Stomach (tissue), 19 donors: ENCODE results near the gene ABT1. TPM values are rescaled to one million over a fixed set of nuclear protein-coding genes. Genes with fewer than 3 reads are reported as not detected.
"Not testable (repeated sequence)": the region's sequence is repeated elsewhere in the genome, so short reads cannot be mapped to it uniquely, and the experiment has no call there.

Experiments
- DNase-seq, 2 donors: peaks; one replicate each; pipeline versions ENCODE4 v3.0.0 to v3.0.0-alpha.2; 2013 to 2019
- H3K27ac ChIP-seq, 5 donors: fragments of 200-600 bp in 4 of 5; sonication (generic) in 4 of 5; one replicate each; pipeline ENCODE4 v1.5.1; 2013 to 2019; ENCODE audit warnings: mild to moderate bottlenecking in 1 of 5, moderate library complexity in 1 of 5
- H3K27me3 ChIP-seq, 3 donors: fragments of 200-600 bp; sonication (generic); one replicate each; pipeline ENCODE4 v1.5.1; 2017 to 2019; ENCODE audit warnings: mixed run types in 1 of 3
- H3K36me3 ChIP-seq, 4 donors: fragments of 200-600 bp; sonication (generic); 1 replicate in 3 of 4; 2 replicates in 1 of 4; pipeline ENCODE4 v1.5.1; 2016 to 2019
- H3K4me1 ChIP-seq, 4 donors: fragments of 200-600 bp; sonication (generic); one replicate each; pipeline ENCODE4 v1.5.1; 2016 to 2019
- H3K4me3 ChIP-seq, 4 donors: fragments of 200-600 bp; sonication (generic) in 3 of 4; one replicate each; pipeline ENCODE4 v1.5.1; 2016 to 2019; ENCODE audit warnings: mild to moderate bottlenecking in 1 of 4
- H3K9me3 ChIP-seq, 4 donors: fragments of 200-600 bp; sonication (generic); one replicate each; pipeline ENCODE4 v1.5.1; 2016 to 2019
- EP300 ChIP-seq: sonication (generic); formaldehyde crosslinking; IDR thresholded peaks from one replicate; pipeline ENCODE4 v1.6.1; 2017; ENCODE audit warnings: antibody characterized with exemption
- POLR2A ChIP-seq, 4 donors: fragments of 450-650 bp; IDR thresholded peaks; one replicate each; pipeline ENCODE4 v1.6.1; 2016; ENCODE audit warnings: antibody characterized with exemption in 4 of 4, control low read depth in 2 of 4, mild to moderate bottlenecking in 1 of 4, moderate library complexity in 1 of 4
- POLR2AphosphoS5 ChIP-seq, 3 donors: sonication (generic); formaldehyde crosslinking; IDR thresholded peaks; one replicate each; pipeline ENCODE4 v1.6.1; 2016; ENCODE audit warnings: antibody characterized with exemption in 3 of 3
- WGBS, 5 donors: extraction: QIAGEN DNeasy Blood & Tissue Kit in 3 of 5; methylation state at CpG; one replicate each; pipeline versions ENCODE4 v1.1.5 to v1.1.7; 2013 to 2018; 5-methylcytosine and 5-hydroxymethylcytosine counted together
- intact Hi-C: fragments of 100-400 bp; cut with DNase I; formaldehyde crosslinking; loops from one replicate; pipeline ENCODE4 v1.15.1; 2023; ENCODE audit warnings: low total_unique reads
- long read RNA-seq, 10 donors: transcript quantifications; one replicate each; lab custom pipeline, GENCODE V29; 2026
- polyA plus RNA-seq, 3 donors: library from polyadenylated mRNA; stranded (reverse); fragments of 200-250 nt; gene quantifications; one replicate each; pipeline ENCODE4 v1.2.3, GENCODE V29; 2013
- total RNA-seq, 5 donors: library from RNA; depleted of rRNA; stranded (reverse); fragments of >200 nt; gene quantifications; one replicate each; pipeline versions ENCODE4 v1.1.0 to v1.2.3, GENCODE V29; 2014 to 2016
- TF ChIP-seq, protein P1 (sequence below), 7 experiments: fragments of 450-650 bp in 4 of 7; fragments of 200-600 bp in 3 of 7; sonication (generic) in 3 of 7; IDR thresholded peaks; one replicate each; pipeline ENCODE4 v1.5.1; 2016 to 2019; ENCODE audit warnings: antibody characterized with exemption in 7 of 7, control low read depth in 2 of 7, mild to moderate bottlenecking in 1 of 7
- donor health status: healthy with polysubstance abuse.
- donor health status: Bipolar disorder and iron deficiency.
- donor health status: healthy.

Gene ABT1
- total RNA-seq (10 to 100 TPM in 3 of 5 donors, 1 to 10 TPM in 1, not detected in 1; 7.2 to 16.9 (median 14.0) TPM), polyA plus RNA-seq (10 to 100 TPM; 12.6 to 18.0 (median 15.1) TPM)
- long read RNA-seq, donor 1, transcript ABT1-201 (3 exons, 2,949 nt) = major isoform, 6 of 6 reads
- long read RNA-seq, donor 1, partial matches to known transcripts = 0 of 6 reads
- long read RNA-seq, donor 1, other reads (novel, unspliced or antisense) = 0 of 6 reads
- long read RNA-seq, donor 2, transcript ABT1-201 (3 exons, 2,949 nt) = major isoform, 7 of 7 reads
- long read RNA-seq, donor 2, partial matches to known transcripts = 0 of 7 reads
- long read RNA-seq, donor 2, other reads (novel, unspliced or antisense) = 0 of 7 reads
- long read RNA-seq, donor 3, transcript ABT1-201 (3 exons, 2,949 nt) = major isoform, 9 of 9 reads
- long read RNA-seq, donor 3, partial matches to known transcripts = 0 of 9 reads
- long read RNA-seq, donor 3, other reads (novel, unspliced or antisense) = 0 of 9 reads
- long read RNA-seq, donor 4, partial matches to known transcripts = 0 of 3 reads
- long read RNA-seq, donor 4, other reads (novel, unspliced or antisense) = 0 of 3 reads
- long read RNA-seq, donor 5, transcript ABT1-201 (3 exons, 2,949 nt) = major isoform, 7 of 7 reads
- long read RNA-seq, donor 5, partial matches to known transcripts = 0 of 7 reads
- long read RNA-seq, donor 5, other reads (novel, unspliced or antisense) = 0 of 7 reads
- long read RNA-seq, donor 6, transcript ABT1-201 (3 exons, 2,949 nt) = major isoform, 28 of 28 reads
- long read RNA-seq, donor 6, partial matches to known transcripts = 0 of 28 reads
- long read RNA-seq, donor 6, other reads (novel, unspliced or antisense) = 0 of 28 reads
- long read RNA-seq, donor 7, transcript ABT1-201 (3 exons, 2,949 nt) = major isoform, 12 of 12 reads
- long read RNA-seq, donor 7, partial matches to known transcripts = 0 of 12 reads
- long read RNA-seq, donor 7, other reads (novel, unspliced or antisense) = 0 of 12 reads
- long read RNA-seq, donor 8, transcript ABT1-201 (3 exons, 2,949 nt) = major isoform, 12 of 12 reads
- long read RNA-seq, donor 8, partial matches to known transcripts = 0 of 12 reads
- long read RNA-seq, donor 8, other reads (novel, unspliced or antisense) = 0 of 12 reads
- long read RNA-seq, donor 9, transcript ABT1-201 (3 exons, 2,949 nt) = major isoform, 11 of 11 reads
- long read RNA-seq, donor 9, partial matches to known transcripts = 0 of 11 reads
- long read RNA-seq, donor 9, other reads (novel, unspliced or antisense) = 0 of 11 reads
- long read RNA-seq, donor 10, transcript ABT1-201 (3 exons, 2,949 nt) = major isoform, 6 of 6 reads
- long read RNA-seq, donor 10, partial matches to known transcripts = 0 of 6 reads
- long read RNA-seq, donor 10, other reads (novel, unspliced or antisense) = 0 of 6 reads

DNA sequence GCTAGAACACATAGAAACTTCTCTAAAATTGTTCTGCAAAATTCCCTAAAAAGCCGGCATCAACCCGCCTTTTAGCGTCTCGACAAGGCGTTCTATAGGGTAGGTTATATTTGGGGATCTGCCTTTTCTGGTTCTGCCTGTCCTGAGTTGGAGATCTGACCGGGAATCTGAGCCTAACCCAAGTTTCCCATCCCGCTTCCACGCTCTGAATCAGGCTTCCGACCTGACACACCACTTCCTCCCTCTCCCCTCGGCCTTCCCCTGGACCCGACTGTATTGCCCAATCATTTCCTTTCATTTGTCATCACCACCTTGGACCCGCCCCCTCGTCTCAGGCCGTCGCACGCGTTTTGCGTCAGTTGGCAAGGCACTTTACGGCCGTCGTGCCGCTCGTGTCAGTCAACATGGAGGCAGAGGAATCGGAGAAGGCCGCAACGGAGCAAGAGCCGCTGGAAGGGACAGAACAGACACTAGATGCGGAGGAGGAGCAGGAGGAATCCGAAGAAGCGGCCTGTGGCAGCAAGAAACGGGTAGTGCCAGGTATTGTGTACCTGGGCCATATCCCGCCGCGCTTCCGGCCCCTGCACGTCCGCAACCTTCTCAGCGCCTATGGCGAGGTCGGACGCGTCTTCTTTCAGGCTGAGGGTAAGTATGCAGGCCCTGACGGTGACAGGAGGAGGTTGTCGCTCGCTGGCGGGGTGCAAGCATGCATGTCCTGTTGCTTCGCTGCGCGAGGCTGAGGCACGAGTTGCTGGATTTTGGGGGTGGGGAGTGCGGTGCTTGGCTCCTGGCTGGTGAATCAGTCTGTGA lies at the start of gene ABT1:
Gene ABT1, plus strand, starts transcription at position 375 of the 810 bp plus-strand sequence. Its CDS starts 30 bp downstream, at position 405.
- peaks cover 0 to 34% (median 17%) of the 10 kb centered on the region in 3 donors for H3K27me3 ChIP-seq
- H3K36me3 ChIP-seq = peaks cover 14 to 27% (median 27%) of the 10 kb centered on the region in 4 donors
- TF ChIP-seq POLR2AphosphoS5 (IDR thresholded peaks at IDR 0.05) (peak; percentile 97 to 99 (median 99)), EP300 (peak; percentile 19), POLR2A (IDR thresholded peaks at IDR 0.05) (peak in 2 of 4 donors; percentile 55 to 56)
- TF ChIP-seq, protein P1, sequence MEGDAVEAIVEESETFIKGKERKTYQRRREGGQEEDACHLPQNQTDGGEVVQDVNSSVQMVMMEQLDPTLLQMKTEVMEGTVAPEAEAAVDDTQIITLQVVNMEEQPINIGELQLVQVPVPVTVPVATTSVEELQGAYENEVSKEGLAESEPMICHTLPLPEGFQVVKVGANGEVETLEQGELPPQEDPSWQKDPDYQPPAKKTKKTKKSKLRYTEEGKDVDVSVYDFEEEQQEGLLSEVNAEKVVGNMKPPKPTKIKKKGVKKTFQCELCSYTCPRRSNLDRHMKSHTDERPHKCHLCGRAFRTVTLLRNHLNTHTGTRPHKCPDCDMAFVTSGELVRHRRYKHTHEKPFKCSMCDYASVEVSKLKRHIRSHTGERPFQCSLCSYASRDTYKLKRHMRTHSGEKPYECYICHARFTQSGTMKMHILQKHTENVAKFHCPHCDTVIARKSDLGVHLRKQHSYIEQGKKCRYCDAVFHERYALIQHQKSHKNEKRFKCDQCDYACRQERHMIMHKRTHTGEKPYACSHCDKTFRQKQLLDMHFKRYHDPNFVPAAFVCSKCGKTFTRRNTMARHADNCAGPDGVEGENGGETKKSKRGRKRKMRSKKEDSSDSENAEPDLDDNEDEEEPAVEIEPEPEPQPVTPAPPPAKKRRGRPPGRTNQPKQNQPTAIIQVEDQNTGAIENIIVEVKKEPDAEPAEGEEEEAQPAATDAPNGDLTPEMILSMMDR (IDR thresholded peaks at IDR 0.05) = peak in 1 of 7 experiments; percentile 40
- peak within 1 kb of the TSS; percentile 73 to 99 (median 92) for H3K4me3 ChIP-seq
- intact Hi-C loops = loop anchor here (10.0 kb wide), 1 partner anchor 252 kb away; no protein-coding TSS in a partner anchor
- H3K9me3 ChIP-seq = no peaks in the 10 kb centered on the region
- peak; percentile 98 to 99 for DNase-seq
- WGBS, 5 donors = 0 to 1% (median 0%) methylated on average over 32 to 51 of the region's 51 CpGs
- peaks cover 9 to 33% (median 25%) of the 10 kb centered on the region in 4 donors for H3K4me1 ChIP-seq
- peak within 1 kb of the TSS; percentile 79 to 94 (median 90) for H3K27ac ChIP-seq

GRCh38 chr6:26547363-26547762 lies 49.4 kb upstream of the ABT1 start:
- H3K4me1 ChIP-seq = peaks cover 0 to 27% (median 10%) of the 10 kb centered on the region in 4 donors
- H3K4me3 ChIP-seq, intact Hi-C loops, H3K9me3 ChIP-seq, H3K27me3 ChIP-seq, DNase-seq, H3K27ac ChIP-seq: not testable (repeated sequence)
- peaks cover 5 to 32% (median 29%) of the 10 kb centered on the region in 4 donors for H3K36me3 ChIP-seq
- WGBS, 5 donors = 93 to 98% (median 95%) methylated on average over 18 of the region's 18 CpGs

DNA sequence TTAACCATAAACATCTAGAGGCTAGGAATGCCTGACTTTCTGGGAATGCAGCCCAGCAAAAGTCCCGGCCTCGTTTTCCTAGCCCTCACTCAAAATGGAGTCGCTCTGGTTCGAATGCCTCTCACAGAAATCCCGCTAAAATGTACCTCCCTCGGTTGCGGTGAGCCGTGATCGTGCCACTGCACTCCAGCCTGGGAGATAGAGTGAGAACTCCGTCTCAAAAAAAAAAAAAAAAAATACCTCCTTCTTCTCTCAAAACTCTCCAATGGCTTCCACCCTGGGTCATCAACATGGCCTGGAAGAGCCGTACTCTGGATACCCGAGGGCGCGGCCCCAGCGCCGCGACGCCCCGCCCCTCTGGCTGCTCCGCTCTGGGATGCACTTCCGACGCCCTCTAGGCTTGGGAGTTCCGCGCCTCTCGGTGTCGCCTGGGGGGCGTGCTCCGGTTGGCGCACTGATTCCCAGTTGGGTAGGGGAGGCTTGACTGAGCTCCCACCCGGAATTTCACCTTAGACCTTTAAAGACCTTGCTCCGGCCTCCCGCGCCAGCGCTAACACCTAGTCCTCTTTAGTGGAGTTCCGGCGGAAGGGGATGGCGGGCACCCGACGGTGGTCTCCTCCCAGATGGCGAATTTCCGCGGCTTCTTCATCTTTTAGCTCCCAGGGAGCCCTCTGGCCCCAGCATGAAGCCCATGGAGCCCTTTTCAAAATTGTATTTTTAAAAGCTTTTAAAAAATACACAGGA lies 46.3 kb upstream of the ABT1 start:
- Histone ChIP-seq H3K4me3 (peak overlapping the region; percentile 45 to 57 (median 52)), H3K36me3 (peaks cover 5 to 10% (median 8%) of the 10 kb centered on the region in 4 donors), H3K4me1 (peaks cover 15 to 40% (median 25%) of the 10 kb centered on the region in 4 donors), H3K27ac (peak overlapping the region in 2 of 5 donors; percentile 31 to 61), H3K27me3 (no peaks in the 10 kb centered on the region), H3K9me3 (no peaks in the 10 kb centered on the region)
- intact Hi-C loops = no loop called here
- no peak for TF ChIP-seq EP300
- TF ChIP-seq, protein P1 (IDR thresholded peaks at IDR 0.05) = no peak
- TF ChIP-seq POLR2AphosphoS5 (IDR thresholded peaks at IDR 0.05) = no peak
- no peak for TF ChIP-seq POLR2A (IDR thresholded peaks at IDR 0.05)
- WGBS, 5 donors = 4 to 10% (median 8%) methylated on average over 34 to 42 of the region's 42 CpGs
- peak; percentile 40 to 89 for DNase-seq
